GM12874 (cell line): ENCODE results near the gene INTS13.

Experiments used
- CTCF ChIP-seq: IDR thresholded peaks from 2 replicates; pipeline ENCODE4 v1.5.1; 2011; ENCODE audit warnings: low read depth, mild to moderate bottlenecking, control low read depth, low read length, moderate library complexity; ENCODE audit not compliant: insufficient read depth

The INTS13 gene, protein sequence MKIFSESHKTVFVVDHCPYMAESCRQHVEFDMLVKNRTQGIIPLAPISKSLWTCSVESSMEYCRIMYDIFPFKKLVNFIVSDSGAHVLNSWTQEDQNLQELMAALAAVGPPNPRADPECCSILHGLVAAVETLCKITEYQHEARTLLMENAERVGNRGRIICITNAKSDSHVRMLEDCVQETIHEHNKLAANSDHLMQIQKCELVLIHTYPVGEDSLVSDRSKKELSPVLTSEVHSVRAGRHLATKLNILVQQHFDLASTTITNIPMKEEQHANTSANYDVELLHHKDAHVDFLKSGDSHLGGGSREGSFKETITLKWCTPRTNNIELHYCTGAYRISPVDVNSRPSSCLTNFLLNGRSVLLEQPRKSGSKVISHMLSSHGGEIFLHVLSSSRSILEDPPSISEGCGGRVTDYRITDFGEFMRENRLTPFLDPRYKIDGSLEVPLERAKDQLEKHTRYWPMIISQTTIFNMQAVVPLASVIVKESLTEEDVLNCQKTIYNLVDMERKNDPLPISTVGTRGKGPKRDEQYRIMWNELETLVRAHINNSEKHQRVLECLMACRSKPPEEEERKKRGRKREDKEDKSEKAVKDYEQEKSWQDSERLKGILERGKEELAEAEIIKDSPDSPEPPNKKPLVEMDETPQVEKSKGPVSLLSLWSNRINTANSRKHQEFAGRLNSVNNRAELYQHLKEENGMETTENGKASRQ

DNA sequence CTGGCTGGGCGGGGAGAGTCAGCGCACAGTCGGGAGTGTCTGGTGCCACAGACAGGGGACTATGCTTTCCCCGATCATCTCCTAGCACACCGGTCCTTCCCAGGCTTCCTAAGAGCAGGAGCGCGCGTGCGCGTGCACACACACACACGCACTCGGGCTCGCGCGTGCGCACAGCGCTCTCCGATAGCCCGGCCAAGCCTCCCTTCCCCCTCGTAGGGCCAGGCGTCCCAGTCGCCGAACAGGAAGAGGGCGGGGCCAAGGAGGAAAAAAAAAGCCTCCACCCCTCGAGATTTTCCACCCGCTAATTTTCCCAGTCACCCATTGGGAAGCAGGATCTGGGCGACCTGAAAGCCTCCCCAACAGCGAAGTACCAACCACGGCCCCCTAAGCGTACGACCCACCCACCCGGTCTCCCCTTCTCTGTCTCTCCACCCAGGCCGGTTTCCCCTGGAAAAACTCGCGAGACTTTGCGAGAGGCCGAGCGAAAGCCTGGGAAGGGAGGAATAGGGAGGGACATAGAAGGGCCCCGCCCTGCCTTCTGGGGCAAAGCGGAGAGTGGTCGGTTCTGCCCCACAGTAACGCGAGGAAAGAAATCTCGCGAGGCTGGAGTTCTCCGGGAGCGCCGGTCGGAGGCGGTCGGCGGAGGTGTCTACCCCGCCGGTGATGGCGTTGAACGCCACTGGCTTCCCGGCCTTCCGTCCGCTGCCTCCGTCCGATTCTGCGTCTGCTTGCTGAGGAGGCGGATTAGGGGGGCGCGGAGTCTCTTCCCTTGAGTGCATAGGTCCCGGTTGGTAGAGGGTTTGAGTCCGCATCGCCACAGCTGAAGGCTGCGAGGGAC, at the start of gene INTS13, which contains the start of gene FGFR1OP2:
Gene INTS13, minus strand, starts transcription at position 119 of the 838 bp plus-strand sequence. CDS start 1,178 bp downstream, outside the sequence.
Gene FGFR1OP2, plus strand, starts transcription at position 608 of the 838 bp plus-strand sequence. CDS start 15,689 bp downstream, outside the sequence.
- TF ChIP-seq CTCF = no peak

DNA sequence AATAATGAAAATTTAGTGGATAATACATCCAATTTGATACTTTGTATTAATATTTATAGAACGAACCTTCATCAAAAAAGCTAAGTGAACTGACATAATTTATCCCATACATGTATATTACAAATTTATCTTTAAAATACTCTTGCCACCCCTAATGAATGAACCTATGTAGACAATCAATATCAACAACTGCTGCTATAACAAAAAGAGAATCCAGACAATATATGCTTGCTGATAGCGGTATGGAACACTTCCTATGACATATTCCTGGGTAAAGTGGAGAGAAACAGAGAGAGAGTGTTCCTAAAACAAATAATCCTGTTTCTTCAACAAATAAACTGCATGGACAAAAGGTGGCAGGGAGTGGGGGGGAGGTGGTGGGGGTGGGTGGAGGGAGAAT, 45.1 kb upstream of the INTS13 start:
- no peak for TF ChIP-seq CTCF

- TF ChIP-seq CTCF = no peak
Measured at GRCh38 chr12:26979733-26980132, 42.0 kb upstream of the INTS13 start.

GRCh38 chr12:26978801-26979200, 41.0 kb upstream of the INTS13 start:
- no peak for TF ChIP-seq CTCF

GRCh38 chr12:26976687-26977086, 38.9 kb upstream of the INTS13 start:
- TF ChIP-seq CTCF = no peak

- TF ChIP-seq CTCF = no peak
Measured at GRCh38 chr12:26971963-26972362, 34.2 kb upstream of the INTS13 start.

GRCh38 chr12:26970136-26970535, 32.4 kb upstream of the INTS13 start:
- TF ChIP-seq CTCF = no peak
